Choroid plexus epithelial cell (primary cell): ENCODE measurements around the gene IKZF2.

Source experiments
- DNase-seq: peaks from one replicate; pipeline ENCODE4 v3.0.0-alpha.2; 2010; ENCODE audit warnings: low read depth
- H3K4me3 ChIP-seq: 2 replicates; pipeline ENCODE4 v1.5.1; 2011; ENCODE audit warnings: low read depth, mild to moderate bottlenecking, control low read depth, low read length, moderate library complexity
- TF ChIP-seq, protein P1 (sequence below): conservative IDR thresholded peaks from 2 replicates; pipeline ENCODE4 v1.5.1; 2011; ENCODE audit warnings: low read depth, mild to moderate bottlenecking, control low read depth, inconsistent platforms, low read length, moderate library complexity

Gene IKZF2

DNA sequence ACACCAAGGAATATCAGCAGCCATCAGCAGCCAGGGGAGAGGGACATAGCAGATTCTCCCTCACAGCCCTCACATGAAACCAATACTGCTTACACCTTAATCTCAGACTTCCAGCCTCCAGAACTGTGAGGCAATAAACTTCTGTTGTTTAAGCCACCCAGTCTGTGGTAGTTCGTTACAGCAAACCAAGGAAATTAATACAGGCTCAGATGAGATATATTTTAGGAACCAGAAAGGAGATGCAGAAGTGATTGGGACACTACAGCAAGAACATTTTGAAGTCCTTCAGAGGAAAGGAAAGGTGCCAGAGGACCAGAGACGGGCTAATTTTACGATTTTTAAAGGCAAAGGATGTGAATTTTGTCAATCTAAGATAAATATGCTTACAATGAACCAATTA, 60.6 kb downstream of the IKZF2 start:
- DNase-seq, result no peak
- TF ChIP-seq, protein P1, sequence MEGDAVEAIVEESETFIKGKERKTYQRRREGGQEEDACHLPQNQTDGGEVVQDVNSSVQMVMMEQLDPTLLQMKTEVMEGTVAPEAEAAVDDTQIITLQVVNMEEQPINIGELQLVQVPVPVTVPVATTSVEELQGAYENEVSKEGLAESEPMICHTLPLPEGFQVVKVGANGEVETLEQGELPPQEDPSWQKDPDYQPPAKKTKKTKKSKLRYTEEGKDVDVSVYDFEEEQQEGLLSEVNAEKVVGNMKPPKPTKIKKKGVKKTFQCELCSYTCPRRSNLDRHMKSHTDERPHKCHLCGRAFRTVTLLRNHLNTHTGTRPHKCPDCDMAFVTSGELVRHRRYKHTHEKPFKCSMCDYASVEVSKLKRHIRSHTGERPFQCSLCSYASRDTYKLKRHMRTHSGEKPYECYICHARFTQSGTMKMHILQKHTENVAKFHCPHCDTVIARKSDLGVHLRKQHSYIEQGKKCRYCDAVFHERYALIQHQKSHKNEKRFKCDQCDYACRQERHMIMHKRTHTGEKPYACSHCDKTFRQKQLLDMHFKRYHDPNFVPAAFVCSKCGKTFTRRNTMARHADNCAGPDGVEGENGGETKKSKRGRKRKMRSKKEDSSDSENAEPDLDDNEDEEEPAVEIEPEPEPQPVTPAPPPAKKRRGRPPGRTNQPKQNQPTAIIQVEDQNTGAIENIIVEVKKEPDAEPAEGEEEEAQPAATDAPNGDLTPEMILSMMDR, result no peak
- no peak overlapping the region for H3K4me3 ChIP-seq

- peak; percentile 64 for DNase-seq
- TF ChIP-seq, protein P1, result no peak
- no peak overlapping the region for H3K4me3 ChIP-seq
Measured at GRCh38 chr2:213089438-213089837, 62.0 kb downstream of the IKZF2 start.

- H3K4me3 ChIP-seq, result no peak overlapping the region
- DNase-seq, result no peak
- TF ChIP-seq, protein P1, result no peak
Measured at GRCh38 chr2:213087040-213087439, 64.4 kb downstream of the IKZF2 start.

DNA sequence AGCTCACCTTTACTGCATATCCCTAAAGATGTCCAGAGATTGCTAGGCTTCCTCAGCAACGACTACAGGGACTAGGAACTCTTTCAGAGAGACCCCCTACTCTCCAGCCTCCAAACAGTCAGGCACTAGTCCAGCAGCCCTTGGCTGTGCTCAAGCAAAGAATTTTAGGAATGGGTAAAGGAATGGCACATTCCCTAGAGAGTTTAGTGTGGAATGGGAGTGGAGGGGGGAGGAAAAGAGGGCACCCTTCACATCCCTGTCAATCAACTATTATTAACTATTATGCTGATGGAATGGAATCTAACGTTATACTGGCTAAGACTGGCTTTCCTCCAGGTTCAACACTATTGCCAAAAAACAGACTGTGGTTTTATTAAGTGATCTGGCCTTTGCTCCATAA, 64.8 kb downstream of the IKZF2 start:
- no peak overlapping the region for H3K4me3 ChIP-seq

GRCh38 chr2:213086050-213086449, 65.4 kb downstream of the IKZF2 start:
- no peak overlapping the region for H3K4me3 ChIP-seq
- no peak for DNase-seq
- TF ChIP-seq, protein P1, result no peak

More for the DNA sequence above, 64.8 kb downstream of the IKZF2 start:
- peak; percentile 22 for DNase-seq
- TF ChIP-seq, protein P1, result no peak

GRCh38 chr2:213085538-213085937, 65.9 kb downstream of the IKZF2 start:
- no peak overlapping the region for H3K4me3 ChIP-seq
- no peak for DNase-seq
- TF ChIP-seq, protein P1, result no peak

GRCh38 chr2:213084261-213084660, 67.2 kb downstream of the IKZF2 start:
- DNase-seq, result no peak
- no peak overlapping the region for H3K4me3 ChIP-seq
- TF ChIP-seq, protein P1, result no peak
